Amygdala (tissue), 56 donors: ENCODE results near the gene RTF2.

Source experiments
- DNase-seq, 56 donors: peaks; one replicate each; lab custom pipeline; 2025; lab: John Stamatoyannopoulos, UW

Gene RTF2

GRCh38 chr20:56468316-56469076 is at the start of gene RTF2:
Gene RTF2 (plus strand): TSS chr20:56468627. CDS start chr20:56468698, 71 bp downstream.
- peak; percentile 52 to 97 (median 90) for DNase-seq

GRCh38 chr20:56420028-56420427 is 48.4 kb upstream of the RTF2 start:
- DNase-seq: no peak

GRCh38 chr20:56420940-56421688 is 47.3 kb upstream of the RTF2 start:
- no peak for DNase-seq

GRCh38 chr20:56422076-56422823 is 46.2 kb upstream of the RTF2 start:
- DNase-seq: no peak

- no peak for DNase-seq
Observed at GRCh38 chr20:56422824-56423189, 45.6 kb upstream of the RTF2 start.

- no peak for DNase-seq
Observed at GRCh38 chr20:56423211-56423610, 45.2 kb upstream of the RTF2 start.

- DNase-seq: no peak
Observed at GRCh38 chr20:56423886-56424285, 44.5 kb upstream of the RTF2 start.

- no peak for DNase-seq
Observed at GRCh38 chr20:56424931-56425330, 43.5 kb upstream of the RTF2 start.

- DNase-seq: no peak
Observed at GRCh38 chr20:56426026-56426425, 42.4 kb upstream of the RTF2 start.

GRCh38 chr20:56426926-56427325 is 41.5 kb upstream of the RTF2 start:
- no peak for DNase-seq

- no peak for DNase-seq
Observed at GRCh38 chr20:56427797-56428196, 40.6 kb upstream of the RTF2 start.

- no peak for DNase-seq
Observed at GRCh38 chr20:56428410-56428809, 40.0 kb upstream of the RTF2 start.

- no peak for DNase-seq
Observed at GRCh38 chr20:56428881-56429280, 39.5 kb upstream of the RTF2 start.

- no peak for DNase-seq
Observed at GRCh38 chr20:56429502-56429901, 38.9 kb upstream of the RTF2 start.

GRCh38 chr20:56429941-56430340 is 38.5 kb upstream of the RTF2 start:
- DNase-seq: no peak

- no peak for DNase-seq
Observed at GRCh38 chr20:56430461-56430860, 38.0 kb upstream of the RTF2 start.

GRCh38 chr20:56430957-56431356 is 37.5 kb upstream of the RTF2 start:
- DNase-seq: no peak

GRCh38 chr20:56431471-56431870 is 37.0 kb upstream of the RTF2 start:
- DNase-seq: no peak

GRCh38 chr20:56433221-56433879 is 35.1 kb upstream of the RTF2 start:
- no peak for DNase-seq

- DNase-seq: peak in 5 of 56 donors; percentile 10 to 44 (median 27)
Observed at GRCh38 chr20:56433880-56434255, 34.6 kb upstream of the RTF2 start.
